ENCODE results near the gene CLDN1. TPM values are rescaled to one million over a fixed set of nuclear protein-coding genes. Genes with fewer than 3 reads are reported as not detected.

CLDN1 gene
- total RNA-seq (1 to 10 TPM; 1.8 to 4.5 TPM), polyA plus RNA-seq (1 to 10 TPM; 1.6 to 1.8 TPM)
- long read RNA-seq, donor 1, partial matches to known transcripts, result 0 of 2 reads
- long read RNA-seq, donor 1, other reads (novel, unspliced or antisense), result 1 of 2 reads
- long read RNA-seq, donor 2, partial matches to known transcripts, result 0 of 3 reads
- long read RNA-seq, donor 2, other reads (novel, unspliced or antisense), result 1 of 3 reads

GRCh38 chr3:190321789-190322603 is at the start of gene CLDN1:
Gene CLDN1, minus strand, starts transcription at chr3:190322446. Its CDS starts 240 bp downstream, at chr3:190322206.
- intact Hi-C loops (cut with DNase I), result loop anchor here (2.0 to 5.0 kb wide), 3 partner anchors 95 to 360 kb away; no protein-coding TSS in a partner anchor
- Histone ChIP-seq H3K27ac (ENCODE audit: low read depth in 1 of 2, low read length in 2 of 2) (no peak within 1 kb of the TSS), H3K27me3 (ENCODE audit: control insufficient read depth in 1 of 2, insufficient read depth in 2 of 2, low read length in 1 of 2) (no peaks in the 10 kb centered on the region), H3K4me3 (ENCODE audit: low read length in 2 of 2) (peak within 1 kb of the TSS in 1 of 2 donors; percentile 20), H3K4me1 (ENCODE audit: control insufficient read depth in 1 of 2, insufficient read depth in 2 of 2, low read length in 2 of 2) (no peaks in the 10 kb centered on the region), H3K9me3 (ENCODE audit: control insufficient read depth, low read length) (no peaks in the 10 kb centered on the region), H3K36me3 (ENCODE audit: control insufficient read depth in 1 of 2, insufficient read depth in 2 of 2, low read length in 1 of 2) (no peaks in the 10 kb centered on the region)
- ATAC-seq (ENCODE audit: low FRiP score), result peak; percentile 94
- DNase-seq, result peak; percentile 88 to 94
- WGBS, 2 donors, result 5 to 6% methylated on average over 59 to 64 of the region's 64 CpGs

DNA sequence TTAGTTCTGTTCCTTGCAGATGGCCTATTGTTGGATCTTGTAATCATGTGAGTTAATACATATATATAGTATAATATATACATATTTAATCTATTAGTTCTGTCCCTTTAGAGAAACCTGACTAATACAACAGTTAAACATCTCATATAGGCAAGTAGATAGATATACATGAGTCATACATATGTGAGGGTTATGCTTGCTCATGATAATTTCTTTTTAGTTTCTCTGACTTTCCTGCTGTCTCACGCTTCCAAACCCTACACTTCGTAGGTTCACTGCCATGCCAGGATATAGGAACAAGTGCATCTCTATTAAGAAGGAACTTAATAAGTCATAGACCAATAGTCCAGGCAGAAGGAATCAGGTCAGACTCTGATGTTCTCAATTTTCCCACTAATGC is 48.9 kb upstream of the CLDN1 start:
- Histone ChIP-seq H3K9me3 (ENCODE audit: control insufficient read depth, low read length) (no peaks in the 10 kb centered on the region), H3K36me3 (ENCODE audit: control insufficient read depth in 1 of 2, insufficient read depth in 2 of 2, low read length in 1 of 2) (no peaks in the 10 kb centered on the region), H3K4me1 (ENCODE audit: control insufficient read depth in 1 of 2, insufficient read depth in 2 of 2, low read length in 2 of 2) (no peaks in the 10 kb centered on the region), H3K27ac (ENCODE audit: low read depth in 1 of 2, low read length in 2 of 2) (no peak overlapping the region), H3K4me3 (ENCODE audit: low read length in 2 of 2) (no peak overlapping the region), H3K27me3 (ENCODE audit: control insufficient read depth in 1 of 2, insufficient read depth in 2 of 2, low read length in 1 of 2) (no peaks in the 10 kb centered on the region)
- ATAC-seq (ENCODE audit: low FRiP score), result no peak
- 50 to 75% methylated on average over 2 of the region's 2 CpGs for WGBS, 2 donors
- DNase-seq, result no peak
- intact Hi-C loops (cut with DNase I), result no loop called here

DNA sequence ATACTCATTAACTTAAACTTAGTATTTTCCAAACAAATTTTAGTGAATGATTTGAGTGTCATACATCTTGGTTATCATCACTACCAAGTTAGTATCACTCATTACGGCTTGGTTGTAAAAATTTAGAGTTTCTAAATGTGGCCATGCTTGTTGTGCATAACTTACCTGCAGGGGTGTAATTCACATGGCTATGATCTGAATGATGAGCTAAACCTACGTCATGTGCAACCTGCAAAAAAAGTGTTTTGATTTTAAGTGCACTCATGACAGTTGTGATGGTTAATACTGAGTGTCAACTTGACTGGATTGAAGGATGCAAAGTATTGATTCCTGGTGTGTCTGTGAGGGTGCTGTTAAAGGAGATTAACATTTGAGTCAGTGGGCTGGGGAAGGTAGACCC is 48.1 kb upstream of the CLDN1 start:
- DNase-seq (no peak), ATAC-seq (ENCODE audit: low FRiP score) (no peak)
- no peak overlapping the region for H3K4me3 ChIP-seq (ENCODE audit: low read length in 2 of 2)
- H3K36me3 ChIP-seq (ENCODE audit: control insufficient read depth in 1 of 2, insufficient read depth in 2 of 2, low read length in 1 of 2), result no peaks in the 10 kb centered on the region
- no peaks in the 10 kb centered on the region for H3K4me1 ChIP-seq (ENCODE audit: control insufficient read depth in 1 of 2, insufficient read depth in 2 of 2, low read length in 2 of 2)
- no peak overlapping the region for H3K27ac ChIP-seq (ENCODE audit: low read depth in 1 of 2, low read length in 2 of 2)
- H3K27me3 ChIP-seq (ENCODE audit: control insufficient read depth in 1 of 2, insufficient read depth in 2 of 2, low read length in 1 of 2), result no peaks in the 10 kb centered on the region
- intact Hi-C loops (cut with DNase I), result no loop called here
- 90 to 93% methylated on average over 2 of the region's 2 CpGs for WGBS, 2 donors
- H3K9me3 ChIP-seq (ENCODE audit: control insufficient read depth, low read length), result no peaks in the 10 kb centered on the region

DNA sequence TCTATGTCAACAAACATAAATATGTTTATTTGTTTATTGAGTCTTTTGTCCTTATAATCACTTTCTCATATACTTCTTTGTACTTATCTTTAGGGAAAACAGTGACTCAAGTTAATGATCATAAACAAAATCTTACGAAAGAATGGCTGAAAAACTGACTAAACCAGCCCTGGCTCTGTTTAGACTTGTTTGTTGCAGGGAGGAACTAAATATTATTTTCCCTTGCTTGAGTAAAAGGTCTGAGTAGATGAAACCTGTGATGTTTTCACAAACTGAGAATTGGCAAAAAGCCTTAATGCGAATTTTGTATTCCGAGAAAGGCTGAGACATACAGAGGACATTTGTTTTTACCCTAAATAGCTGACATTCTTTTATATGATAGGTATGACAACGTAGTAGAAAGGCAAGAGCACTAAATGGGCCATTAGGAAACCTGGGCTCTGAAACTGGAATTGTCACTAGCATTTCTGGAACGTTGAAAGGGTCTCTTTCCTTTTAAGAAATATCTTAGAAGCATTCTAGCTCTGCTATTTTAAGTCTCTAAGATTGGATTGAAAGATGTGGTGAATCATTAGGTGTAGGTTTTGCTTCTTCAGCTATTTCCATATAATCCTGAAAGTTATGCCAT is 47.5 kb upstream of the CLDN1 start:
- no peak overlapping the region for H3K27ac ChIP-seq (ENCODE audit: low read depth in 1 of 2, low read length in 2 of 2)
- no peak for DNase-seq
- no peaks in the 10 kb centered on the region for H3K36me3 ChIP-seq (ENCODE audit: control insufficient read depth in 1 of 2, insufficient read depth in 2 of 2, low read length in 1 of 2)
- H3K4me3 ChIP-seq (ENCODE audit: low read length in 2 of 2), result no peak overlapping the region
- intact Hi-C loops (cut with DNase I), result no loop called here
- no peaks in the 10 kb centered on the region for H3K27me3 ChIP-seq (ENCODE audit: control insufficient read depth in 1 of 2, insufficient read depth in 2 of 2, low read length in 1 of 2)
- 55 to 62% methylated on average over 5 of the region's 5 CpGs for WGBS, 2 donors
- no peak for ATAC-seq (ENCODE audit: low FRiP score)
- H3K4me1 ChIP-seq (ENCODE audit: control insufficient read depth in 1 of 2, insufficient read depth in 2 of 2, low read length in 2 of 2), result no peaks in the 10 kb centered on the region
- no peaks in the 10 kb centered on the region for H3K9me3 ChIP-seq (ENCODE audit: control insufficient read depth, low read length)

DNA sequence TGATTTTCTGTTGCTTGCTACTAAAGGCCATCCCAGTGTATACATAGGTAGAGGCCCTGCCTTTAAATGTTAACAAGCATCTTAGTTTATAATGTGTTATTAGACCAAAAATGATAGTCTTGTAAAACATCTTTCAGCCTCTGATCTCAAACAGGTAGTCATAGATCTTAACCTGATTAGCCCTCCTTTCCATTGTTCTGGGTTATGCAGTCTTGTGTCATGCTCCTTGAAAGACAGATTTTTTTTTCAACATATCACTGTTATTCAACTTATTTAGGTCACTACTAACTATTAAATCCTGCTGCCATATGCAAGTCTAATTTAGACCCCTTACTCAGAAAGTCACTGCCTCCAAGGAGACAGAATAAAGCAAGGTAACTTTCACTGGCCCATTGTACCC is 46.6 kb upstream of the CLDN1 start:
- DNase-seq (no peak), ATAC-seq (ENCODE audit: low FRiP score) (no peak)
- intact Hi-C loops (cut with DNase I), result no loop called here
- no peaks in the 10 kb centered on the region for H3K36me3 ChIP-seq (ENCODE audit: control insufficient read depth in 1 of 2, insufficient read depth in 2 of 2, low read length in 1 of 2)
- H3K4me3 ChIP-seq (ENCODE audit: low read length in 2 of 2), result no peak overlapping the region
- H3K4me1 ChIP-seq (ENCODE audit: control insufficient read depth in 1 of 2, insufficient read depth in 2 of 2, low read length in 2 of 2), result no peaks in the 10 kb centered on the region
- H3K9me3 ChIP-seq (ENCODE audit: control insufficient read depth, low read length), result no peaks in the 10 kb centered on the region
- H3K27me3 ChIP-seq (ENCODE audit: control insufficient read depth in 1 of 2, insufficient read depth in 2 of 2, low read length in 1 of 2), result no peaks in the 10 kb centered on the region
- no peak overlapping the region for H3K27ac ChIP-seq (ENCODE audit: low read depth in 1 of 2, low read length in 2 of 2)

DNA sequence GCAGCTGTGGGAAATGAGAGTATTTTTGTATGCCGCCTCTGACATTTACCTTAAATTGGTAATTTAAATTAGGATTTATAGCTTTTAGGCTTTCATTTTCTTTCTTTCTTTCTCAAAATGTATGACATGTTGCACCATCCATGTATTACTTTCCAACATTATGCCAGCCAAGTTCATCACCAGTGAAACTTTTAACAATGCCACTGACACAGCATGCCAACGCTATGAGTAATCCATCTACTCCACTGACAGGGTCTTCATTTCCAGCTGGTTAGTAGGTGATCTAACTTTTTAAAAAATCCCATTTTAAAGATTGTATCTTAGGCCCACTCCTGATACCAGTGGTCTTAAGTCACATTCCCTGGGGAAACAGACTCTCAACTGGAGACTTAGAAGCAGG is 43.9 kb upstream of the CLDN1 start:
- Histone ChIP-seq H3K27me3 (ENCODE audit: control insufficient read depth in 1 of 2, insufficient read depth in 2 of 2, low read length in 1 of 2) (no peaks in the 10 kb centered on the region), H3K9me3 (ENCODE audit: control insufficient read depth, low read length) (no peaks in the 10 kb centered on the region), H3K36me3 (ENCODE audit: control insufficient read depth in 1 of 2, insufficient read depth in 2 of 2, low read length in 1 of 2) (no peaks in the 10 kb centered on the region), H3K4me3 (ENCODE audit: low read length in 2 of 2) (no peak overlapping the region), H3K27ac (ENCODE audit: low read depth in 1 of 2, low read length in 2 of 2) (no peak overlapping the region), H3K4me1 (ENCODE audit: control insufficient read depth in 1 of 2, insufficient read depth in 2 of 2, low read length in 2 of 2) (no peaks in the 10 kb centered on the region)
- 33 to 61% methylated on average over 2 of the region's 2 CpGs for WGBS, 2 donors
- DNase-seq, result no peak
- no peak for ATAC-seq (ENCODE audit: low FRiP score)
- intact Hi-C loops (cut with DNase I), result no loop called here

DNA sequence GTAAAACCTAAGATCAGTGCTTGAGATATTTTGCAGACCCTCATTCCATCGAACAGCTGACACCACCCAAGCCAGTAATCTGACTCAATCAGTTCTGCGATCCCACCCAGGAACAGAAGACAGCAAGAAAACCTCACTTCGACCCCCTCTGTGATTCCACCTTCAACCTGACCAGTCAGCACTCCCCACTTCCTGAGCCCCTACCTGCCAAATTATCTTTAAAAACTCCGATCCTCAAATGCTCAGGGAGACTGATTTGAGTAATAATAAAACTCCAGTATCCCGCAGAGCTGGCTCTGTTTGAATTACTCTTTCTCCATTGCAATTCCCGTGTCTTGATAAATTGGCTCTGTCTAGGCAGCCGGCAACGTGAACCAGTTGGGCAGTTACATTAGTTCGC is 40.0 kb upstream of the CLDN1 start:
- DNase-seq (no peak), ATAC-seq (ENCODE audit: low FRiP score) (no peak)
- H3K27ac ChIP-seq (ENCODE audit: low read depth in 1 of 2, low read length in 2 of 2), result no peak overlapping the region
- H3K9me3 ChIP-seq (ENCODE audit: control insufficient read depth, low read length), result no peaks in the 10 kb centered on the region
- 70 to 80% methylated on average over 9 of the region's 9 CpGs for WGBS, 2 donors
- no peaks in the 10 kb centered on the region for H3K4me1 ChIP-seq (ENCODE audit: control insufficient read depth in 1 of 2, insufficient read depth in 2 of 2, low read length in 2 of 2)
- H3K27me3 ChIP-seq (ENCODE audit: control insufficient read depth in 1 of 2, insufficient read depth in 2 of 2, low read length in 1 of 2), result no peaks in the 10 kb centered on the region
- no peak overlapping the region for H3K4me3 ChIP-seq (ENCODE audit: low read length in 2 of 2)
- intact Hi-C loops (cut with DNase I), result no loop called here
- H3K36me3 ChIP-seq (ENCODE audit: control insufficient read depth in 1 of 2, insufficient read depth in 2 of 2, low read length in 1 of 2), result no peaks in the 10 kb centered on the region

GRCh38 chr3:190361791-190362190 is 39.5 kb upstream of the CLDN1 start:
- ATAC-seq (ENCODE audit: low FRiP score) (no peak), DNase-seq (no peak)
- Histone ChIP-seq H3K4me1 (ENCODE audit: control insufficient read depth in 1 of 2, insufficient read depth in 2 of 2, low read length in 2 of 2) (no peaks in the 10 kb centered on the region), H3K9me3 (ENCODE audit: control insufficient read depth, low read length) (no peaks in the 10 kb centered on the region), H3K4me3 (ENCODE audit: low read length in 2 of 2) (no peak overlapping the region), H3K27me3 (ENCODE audit: control insufficient read depth in 1 of 2, insufficient read depth in 2 of 2, low read length in 1 of 2) (no peaks in the 10 kb centered on the region), H3K27ac (ENCODE audit: low read depth in 1 of 2, low read length in 2 of 2) (no peak overlapping the region), H3K36me3 (ENCODE audit: control insufficient read depth in 1 of 2, insufficient read depth in 2 of 2, low read length in 1 of 2) (no peaks in the 10 kb centered on the region)
- WGBS, 2 donors, result 88 to 95% methylated on average over 1 of the region's 1 CpG
- intact Hi-C loops (cut with DNase I), result no loop called here

DNA sequence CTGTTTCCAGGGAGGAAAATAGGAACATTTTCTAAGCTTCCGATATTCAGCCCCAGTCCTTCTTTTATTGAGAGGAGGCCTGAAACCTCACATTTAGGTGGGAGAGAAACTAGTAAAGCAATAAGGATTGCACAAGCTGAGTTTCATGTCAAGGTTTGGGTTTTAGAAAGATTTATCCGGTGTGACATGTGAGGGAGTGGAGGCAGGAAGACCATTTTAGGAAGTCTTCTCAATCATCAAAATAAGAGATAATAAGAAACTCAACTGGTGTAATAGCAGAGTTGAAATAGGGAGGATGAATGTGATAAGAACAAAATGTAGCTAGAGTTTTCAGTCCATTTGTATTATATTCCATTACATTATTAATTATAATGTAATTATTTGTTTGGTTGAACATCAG is 38.0 kb upstream of the CLDN1 start:
- Histone ChIP-seq H3K36me3 (ENCODE audit: control insufficient read depth in 1 of 2, insufficient read depth in 2 of 2, low read length in 1 of 2) (no peaks in the 10 kb centered on the region), H3K4me3 (ENCODE audit: low read length in 2 of 2) (no peak overlapping the region), H3K9me3 (ENCODE audit: control insufficient read depth, low read length) (no peaks in the 10 kb centered on the region), H3K27me3 (ENCODE audit: control insufficient read depth in 1 of 2, insufficient read depth in 2 of 2, low read length in 1 of 2) (no peaks in the 10 kb centered on the region), H3K4me1 (ENCODE audit: control insufficient read depth in 1 of 2, insufficient read depth in 2 of 2, low read length in 2 of 2) (no peaks in the 10 kb centered on the region), H3K27ac (ENCODE audit: low read depth in 1 of 2, low read length in 2 of 2) (no peak overlapping the region)
- no peak for DNase-seq
- intact Hi-C loops (cut with DNase I), result no loop called here
- ATAC-seq (ENCODE audit: low FRiP score), result no peak
- WGBS, 2 donors, result 79 to 84% methylated on average over 2 of the region's 2 CpGs

Measured in aorta (tissue), 5 donors.